ENCODE measurements around the gene CYLD. TPM values are rescaled to one million over a fixed set of nuclear protein-coding genes. Genes with fewer than 3 reads are reported as not detected.
A peak's percentile ranks its signal among the peaks of the same experiment; 100 is the strongest.

Gene CYLD
- polyA plus RNA-seq, 1 donor = 18.4 TPM

- peak in 1 of 2 donors; percentile 38 for DNase-seq
- Histone ChIP-seq H3K9me3 (ENCODE audit: control insufficient read depth, low read depth, low read length) (no peaks in the 10 kb centered on the region), H3K27me3 (ENCODE audit: control insufficient read depth, insufficient read depth, low read length) (no peaks in the 10 kb centered on the region), H3K4me3 (ENCODE audit: low read length) (no peak overlapping the region), H3K36me3 (ENCODE audit: control insufficient read depth, insufficient read depth, low read length) (peaks cover 3% of the 10 kb centered on the region), H3K4me1 (ENCODE audit: control insufficient read depth, insufficient read depth, low read length) (peaks cover 4% of the 10 kb centered on the region), H3K27ac (ENCODE audit: low read length) (no peak overlapping the region)
- no CpG with 5 or more reads among the region's 10 CpGs for WGBS (ENCODE audit: insufficient coverage, low lambda C conversion rate)
Measured at GRCh38 chr16:50804290-50804907, 62.5 kb downstream of the CYLD start.

- Histone ChIP-seq H3K27me3 (ENCODE audit: control insufficient read depth, insufficient read depth, low read length) (no peaks in the 10 kb centered on the region), H3K36me3 (ENCODE audit: control insufficient read depth, insufficient read depth, low read length) (no peaks in the 10 kb centered on the region), H3K27ac (ENCODE audit: low read length) (peak overlapping the region; percentile 55), H3K4me3 (ENCODE audit: low read length) (peak overlapping the region; percentile 19), H3K4me1 (ENCODE audit: control insufficient read depth, insufficient read depth, low read length) (peaks cover 4% of the 10 kb centered on the region), H3K9me3 (ENCODE audit: control insufficient read depth, low read depth, low read length) (no peaks in the 10 kb centered on the region)
- 0% methylated on average over 1 of the region's 26 CpGs for WGBS (ENCODE audit: insufficient coverage, low lambda C conversion rate)
- peak; percentile 84 to 90 for DNase-seq
Measured at GRCh38 chr16:50806099-50807062, 64.5 kb downstream of the CYLD start.

- Histone ChIP-seq H3K36me3 (ENCODE audit: control insufficient read depth, insufficient read depth, low read length) (no peaks in the 10 kb centered on the region), H3K9me3 (ENCODE audit: control insufficient read depth, low read depth, low read length) (no peaks in the 10 kb centered on the region), H3K4me3 (ENCODE audit: low read length) (no peak overlapping the region), H3K27ac (ENCODE audit: low read length) (no peak overlapping the region), H3K4me1 (ENCODE audit: control insufficient read depth, insufficient read depth, low read length) (peaks cover 4% of the 10 kb centered on the region), H3K27me3 (ENCODE audit: control insufficient read depth, insufficient read depth, low read length) (no peaks in the 10 kb centered on the region)
- whole genome bisulfite sequencing (ENCODE audit: insufficient coverage, low lambda C conversion rate) = 90% methylated on average over 2 of the region's 9 CpGs
- no peak for DNase-seq
Measured at GRCh38 chr16:50808929-50809538, 67.1 kb downstream of the CYLD start.

- no peak overlapping the region for H3K4me3 ChIP-seq (ENCODE audit: low read length)
- H3K36me3 ChIP-seq (ENCODE audit: control insufficient read depth, insufficient read depth, low read length) = no peaks in the 10 kb centered on the region
- no peak for DNase-seq
- no CpG with 5 or more reads among the region's 6 CpGs for WGBS (ENCODE audit: insufficient coverage, low lambda C conversion rate)
- no peak overlapping the region for H3K27ac ChIP-seq (ENCODE audit: low read length)
- no peaks in the 10 kb centered on the region for H3K9me3 ChIP-seq (ENCODE audit: control insufficient read depth, low read depth, low read length)
- no peaks in the 10 kb centered on the region for H3K27me3 ChIP-seq (ENCODE audit: control insufficient read depth, insufficient read depth, low read length)
- peaks cover 4% of the 10 kb centered on the region for H3K4me1 ChIP-seq (ENCODE audit: control insufficient read depth, insufficient read depth, low read length)
Measured at GRCh38 chr16:50809561-50809960, 67.7 kb downstream of the CYLD start.

DNA sequence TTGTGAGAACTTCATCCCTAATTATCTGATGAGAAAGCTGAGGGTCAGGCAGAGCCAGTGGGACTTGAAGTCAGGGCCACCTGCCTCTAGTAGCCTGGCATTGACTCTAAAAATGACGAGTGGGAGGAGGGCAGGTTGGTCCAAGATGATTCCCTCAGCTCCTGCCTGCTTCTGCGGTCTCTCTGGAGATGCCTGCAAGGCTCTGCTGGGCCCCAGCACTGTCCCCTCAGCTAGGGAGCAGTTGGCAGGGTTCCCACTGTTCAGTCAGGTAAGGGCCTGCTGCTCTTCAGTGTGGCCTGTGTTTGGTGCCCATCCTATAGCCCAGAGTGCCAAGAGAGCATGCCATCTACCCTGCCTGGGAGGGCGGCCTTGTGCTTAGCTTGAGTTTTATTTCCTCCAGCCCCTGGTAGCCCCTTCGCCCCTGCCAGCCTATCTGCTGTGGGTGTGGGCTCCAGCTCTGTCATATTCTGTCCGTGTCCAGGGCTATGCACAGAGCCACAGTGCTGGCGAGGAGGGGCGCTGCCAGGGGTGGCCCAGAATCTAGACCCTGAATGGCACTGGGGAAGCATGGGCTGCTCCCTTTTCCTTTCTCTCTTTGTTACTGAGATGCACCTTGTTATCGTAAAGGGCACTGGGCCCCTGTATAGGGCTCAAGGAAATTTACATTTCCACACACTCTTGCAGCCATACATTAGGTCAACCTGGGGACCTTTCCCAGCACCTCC is 68.5 kb downstream of the CYLD start:
- Histone ChIP-seq H3K27ac (ENCODE audit: low read length) (no peak overlapping the region), H3K9me3 (ENCODE audit: control insufficient read depth, low read depth, low read length) (no peaks in the 10 kb centered on the region)
- WGBS (ENCODE audit: insufficient coverage, low lambda C conversion rate) = no CpG with 5 or more reads among the region's 8 CpGs

DNA sequence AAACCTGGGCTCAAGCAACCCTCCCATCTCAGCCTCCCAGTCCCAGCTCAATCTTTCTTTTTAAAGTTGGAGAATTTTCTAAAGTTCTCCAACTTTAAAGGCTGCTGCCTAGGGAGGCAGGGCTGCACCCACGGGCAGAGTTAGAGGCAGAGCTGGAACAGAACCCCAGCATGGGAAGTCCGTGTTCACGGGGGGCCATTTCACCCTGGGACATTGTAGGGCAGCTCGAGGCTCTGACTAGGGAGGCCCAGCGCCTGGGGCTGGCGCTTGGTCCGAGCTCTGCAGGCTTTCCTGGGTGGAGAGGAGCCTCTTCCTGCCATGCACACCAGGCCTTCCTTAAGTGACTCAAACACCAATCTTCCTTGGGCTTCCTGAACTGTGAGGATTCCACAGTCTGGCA is 70.2 kb downstream of the CYLD start:
- Histone ChIP-seq H3K36me3 (ENCODE audit: control insufficient read depth, insufficient read depth, low read length) (no peaks in the 10 kb centered on the region), H3K9me3 (ENCODE audit: control insufficient read depth, low read depth, low read length) (no peaks in the 10 kb centered on the region), H3K4me1 (ENCODE audit: control insufficient read depth, insufficient read depth, low read length) (no peaks in the 10 kb centered on the region), H3K4me3 (ENCODE audit: low read length) (no peak overlapping the region), H3K27me3 (ENCODE audit: control insufficient read depth, insufficient read depth, low read length) (no peaks in the 10 kb centered on the region), H3K27ac (ENCODE audit: low read length) (no peak overlapping the region)
- no peak for DNase-seq
- no CpG with 5 or more reads among the region's 7 CpGs for WGBS (ENCODE audit: insufficient coverage, low lambda C conversion rate)

More for the DNA sequence above, 68.5 kb downstream of the CYLD start:
- DNase-seq = no peak
- Histone ChIP-seq H3K4me1 (ENCODE audit: control insufficient read depth, insufficient read depth, low read length) (peaks cover 4% of the 10 kb centered on the region), H3K27me3 (ENCODE audit: control insufficient read depth, insufficient read depth, low read length) (no peaks in the 10 kb centered on the region), H3K36me3 (ENCODE audit: control insufficient read depth, insufficient read depth, low read length) (no peaks in the 10 kb centered on the region), H3K4me3 (ENCODE audit: low read length) (no peak overlapping the region)

GRCh38 chr16:50812876-50813466 is 71.1 kb downstream of the CYLD start:
- Histone ChIP-seq H3K27me3 (ENCODE audit: control insufficient read depth, insufficient read depth, low read length) (peaks cover 1% of the 10 kb centered on the region), H3K9me3 (ENCODE audit: control insufficient read depth, low read depth, low read length) (no peaks in the 10 kb centered on the region), H3K4me3 (ENCODE audit: low read length) (no peak overlapping the region), H3K27ac (ENCODE audit: low read length) (no peak overlapping the region), H3K36me3 (ENCODE audit: control insufficient read depth, insufficient read depth, low read length) (no peaks in the 10 kb centered on the region), H3K4me1 (ENCODE audit: control insufficient read depth, insufficient read depth, low read length) (no peaks in the 10 kb centered on the region)
- no CpG with 5 or more reads among the region's 9 CpGs for WGBS (ENCODE audit: insufficient coverage, low lambda C conversion rate)
- DNase-seq = no peak

DNA sequence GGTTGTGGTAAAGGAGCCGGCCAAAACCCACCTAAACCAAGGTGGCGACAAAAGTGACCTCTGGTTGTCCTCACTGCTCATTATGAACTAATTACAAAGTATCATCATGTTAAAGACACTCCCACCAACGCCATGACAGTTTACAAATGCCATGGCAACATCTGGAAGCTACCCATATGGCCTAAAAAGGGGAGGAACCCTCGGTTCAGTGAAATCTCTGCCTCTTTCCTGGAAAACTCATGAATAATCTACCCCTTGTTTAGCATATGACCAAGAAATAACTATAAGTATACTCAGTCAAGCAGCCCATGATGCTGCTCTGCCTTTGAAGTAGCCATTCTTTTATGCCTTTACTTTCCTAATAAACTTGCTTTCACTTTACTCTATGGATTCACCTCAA is 72.2 kb downstream of the CYLD start:
- WGBS (ENCODE audit: insufficient coverage, low lambda C conversion rate) = 100% methylated on average over 2 of the region's 4 CpGs
- H3K27ac ChIP-seq (ENCODE audit: low read length) = no peak overlapping the region
- no peak for DNase-seq
- peaks cover 3% of the 10 kb centered on the region for H3K27me3 ChIP-seq (ENCODE audit: control insufficient read depth, insufficient read depth, low read length)
- no peaks in the 10 kb centered on the region for H3K4me1 ChIP-seq (ENCODE audit: control insufficient read depth, insufficient read depth, low read length)
- H3K4me3 ChIP-seq (ENCODE audit: low read length) = no peak overlapping the region
- H3K9me3 ChIP-seq (ENCODE audit: control insufficient read depth, low read depth, low read length) = no peaks in the 10 kb centered on the region
- no peaks in the 10 kb centered on the region for H3K36me3 ChIP-seq (ENCODE audit: control insufficient read depth, insufficient read depth, low read length)

DNA sequence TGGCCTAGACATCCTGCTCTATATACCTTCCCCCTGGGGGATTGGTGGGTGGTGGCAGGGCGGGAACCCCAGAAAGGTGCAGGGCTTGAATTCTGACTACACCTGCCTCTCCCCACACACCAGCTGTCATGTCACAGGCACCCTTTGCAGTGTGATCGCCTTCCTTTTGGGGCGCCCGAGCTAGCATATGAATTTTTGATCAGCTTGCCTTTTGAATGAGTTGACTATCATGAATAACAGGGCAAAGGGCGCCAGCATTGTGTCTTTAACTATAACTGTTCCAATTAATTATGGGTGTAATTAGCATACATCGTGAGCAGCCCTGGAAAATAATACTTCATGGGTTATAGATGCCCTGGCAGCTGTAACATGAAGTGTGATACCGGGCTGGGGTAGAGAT is 72.7 kb downstream of the CYLD start:
- H3K27ac ChIP-seq (ENCODE audit: low read length) = no peak overlapping the region
- peaks cover 3% of the 10 kb centered on the region for H3K27me3 ChIP-seq (ENCODE audit: control insufficient read depth, insufficient read depth, low read length)
- H3K9me3 ChIP-seq (ENCODE audit: control insufficient read depth, low read depth, low read length) = no peaks in the 10 kb centered on the region
- no peak overlapping the region for H3K4me3 ChIP-seq (ENCODE audit: low read length)
- DNase-seq = no peak
- H3K4me1 ChIP-seq (ENCODE audit: control insufficient read depth, insufficient read depth, low read length) = no peaks in the 10 kb centered on the region
- no peaks in the 10 kb centered on the region for H3K36me3 ChIP-seq (ENCODE audit: control insufficient read depth, insufficient read depth, low read length)
- WGBS (ENCODE audit: insufficient coverage, low lambda C conversion rate) = 83% methylated on average over 2 of the region's 7 CpGs

DNA sequence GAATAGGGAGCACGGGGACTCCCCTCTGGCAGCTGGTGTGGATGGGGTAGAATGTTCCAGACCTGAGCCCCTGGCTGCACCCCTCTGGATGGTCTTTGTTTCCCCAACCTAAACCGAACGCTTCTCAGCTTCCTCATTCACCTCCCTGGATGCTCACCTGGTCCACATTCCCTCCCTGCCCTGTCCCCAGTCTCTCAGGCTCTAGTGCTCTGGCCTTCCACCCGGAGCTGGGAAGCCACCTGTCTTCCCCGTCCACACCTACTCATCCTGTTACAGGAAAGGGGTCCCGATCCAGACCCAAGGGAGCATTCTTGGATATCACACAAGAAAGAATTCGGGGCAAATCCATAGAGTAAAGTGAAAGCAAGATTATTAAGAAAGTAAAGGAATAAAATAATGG is 73.5 kb downstream of the CYLD start:
- Histone ChIP-seq H3K27ac (ENCODE audit: low read length) (no peak overlapping the region), H3K27me3 (ENCODE audit: control insufficient read depth, insufficient read depth, low read length) (peaks cover 3% of the 10 kb centered on the region), H3K4me3 (ENCODE audit: low read length) (no peak overlapping the region), H3K36me3 (ENCODE audit: control insufficient read depth, insufficient read depth, low read length) (no peaks in the 10 kb centered on the region), H3K4me1 (ENCODE audit: control insufficient read depth, insufficient read depth, low read length) (no peaks in the 10 kb centered on the region), H3K9me3 (ENCODE audit: control insufficient read depth, low read depth, low read length) (no peaks in the 10 kb centered on the region)
- 71% methylated on average over 1 of the region's 7 CpGs for WGBS (ENCODE audit: insufficient coverage, low lambda C conversion rate)
- DNase-seq = no peak
